SU-DHL-6 (cell line): ENCODE results near the gene SPAG7.

Experiments used
- H2AFZ ChIP-seq: fragments of 200-600 bp; sonication (generic); 2 replicates; pipeline ENCODE4 v1.6.1; 2014; ENCODE audit warnings: low read depth, mild to moderate bottlenecking, moderate library complexity, mixed read lengths, antibody characterized with exemption, low read length; ENCODE audit not compliant: severe bottlenecking
- H3F3A ChIP-seq: fragments of 200-600 bp; shearing (Covaris generic); 2 replicates; pipeline ENCODE4 v1.6.0; 2016; ENCODE audit warnings: antibody characterized with exemption, mild to moderate bottlenecking; ENCODE audit not compliant: insufficient read depth
- H3K27ac ChIP-seq: fragments of 200-600 bp; sonication (generic); 2 replicates; pipeline ENCODE4 v1.5.1; 2016; ENCODE audit warnings: low read depth, mild to moderate bottlenecking, low read length, moderate library complexity, mixed read lengths
- H3K27me3 ChIP-seq: fragments of 200-600 bp; sonication (generic), shearing (Covaris generic); 2 replicates; pipeline ENCODE4 v1.6.0; 2014; ENCODE audit warnings: mild to moderate bottlenecking, low read length
- H3K36me3 ChIP-seq: fragments of 200-600 bp; sonication (generic); 2 replicates; pipeline ENCODE4 v1.6.1; 2014; ENCODE audit warnings: mild to moderate bottlenecking, low read length, mixed read lengths
- H3K4me2 ChIP-seq: fragments of 300-600, 200-600 bp; shearing (Covaris generic), sonication (generic); 2 replicates; pipeline ENCODE4 v1.6.0; 2014; ENCODE audit warnings: low read length, low read depth, mild to moderate bottlenecking; ENCODE audit not compliant: poor library complexity, severe bottlenecking
- H3K4me3 ChIP-seq: fragments of 200-600 bp; sonication (generic); 2 replicates; pipeline ENCODE4 v1.5.1; 2014; ENCODE audit warnings: antibody characterized with exemption, low read length, mild to moderate bottlenecking, mixed read lengths; ENCODE audit not compliant: insufficient read depth, poor library complexity, severe bottlenecking
- H3K79me2 ChIP-seq: fragments of 200-600 bp; sonication (generic); 2 replicates; pipeline ENCODE4 v1.6.1; 2014; ENCODE audit warnings: mild to moderate bottlenecking, low read length, moderate library complexity; ENCODE audit not compliant: insufficient read depth
- H3K9ac ChIP-seq: fragments of 200-600 bp; sonication (generic); 2 replicates; pipeline ENCODE4 v1.7.0; 2014; ENCODE audit warnings: mild to moderate bottlenecking, low read length
- H3K9me2 ChIP-seq: fragments of 200-600 bp; sonication (generic); replicated peaks from 2 replicates; pipeline ENCODE4 v1.6.1; 2014; ENCODE audit warnings: low read length; ENCODE audit not compliant: insufficient read depth
- H3K9me3 ChIP-seq: fragments of 200-600 bp; sonication (generic); 2 replicates; pipeline ENCODE4 v1.6.1; 2014; ENCODE audit warnings: low read length, mixed read lengths; ENCODE audit not compliant: insufficient read depth
- H4K20me1 ChIP-seq: fragments of 200-600 bp; sonication (generic); 2 replicates; pipeline ENCODE4 v1.6.1; 2014; ENCODE audit warnings: low read depth, mild to moderate bottlenecking, antibody characterized with exemption, low read length, moderate library complexity, mixed read lengths
- CTCF ChIP-seq: fragments of 200-600 bp; sonication (generic); IDR thresholded peaks from one replicate; pipeline ENCODE4 v1.5.1; 2017; ENCODE audit warnings: antibody characterized with exemption, mild to moderate bottlenecking, low read length, moderate library complexity; ENCODE audit not compliant: insufficient read depth, poor library complexity, severe bottlenecking
- EZH2phosphoT487 ChIP-seq: fragments of 200-600 bp; sonication (generic), shearing (Covaris generic); conservative IDR thresholded peaks from 2 replicates; pipeline ENCODE4 v1.6.1; 2018; ENCODE audit warnings: mild to moderate bottlenecking, antibody characterized with exemption, low read length, moderate library complexity, mixed read lengths

Gene SPAG7

GRCh38 chr17:4969047-4969550 lies 1.5 kb upstream of the SPAG7 start:
- Histone ChIP-seq H3K79me2 (peaks cover 8% of the 10 kb centered on the region; the same call in 1 of the 2 replicates), H3K27me3 (no peaks in the 10 kb centered on the region), H3K27ac (no peak overlapping the region), H3K36me3 (no peaks in the 10 kb centered on the region), H3K4me2 (peak overlapping the region; percentile 92), H3K4me3 (no peak overlapping the region), H3K9me2 (no peaks in the 10 kb centered on the region), H3K9ac (no peak overlapping the region), H2AFZ (no peak overlapping the region), H3F3A (no peaks in the 10 kb centered on the region), H3K9me3 (no peaks in the 10 kb centered on the region), H4K20me1 (no peaks in the 10 kb centered on the region)
- TF ChIP-seq CTCF: no peak
- no peak for TF ChIP-seq EZH2phosphoT487

GRCh38 chr17:4968486-4969046 lies 949 bp upstream of the SPAG7 start:
- H3K27ac ChIP-seq: peak overlapping the region; percentile 60
- H3K36me3 ChIP-seq: no peaks in the 10 kb centered on the region
- peak overlapping the region; percentile 81 for H3K9ac ChIP-seq
- no peaks in the 10 kb centered on the region for H3K9me2 ChIP-seq
- H3K79me2 ChIP-seq: peaks cover 8% of the 10 kb centered on the region; the same call in 1 of the 2 replicates
- no peaks in the 10 kb centered on the region for H3F3A ChIP-seq
- TF ChIP-seq CTCF (no peak), EZH2phosphoT487 (no peak)
- H4K20me1 ChIP-seq: no peaks in the 10 kb centered on the region
- H2AFZ ChIP-seq: peak overlapping the region; percentile 68
- peak overlapping the region; percentile 63 for H3K4me3 ChIP-seq
- peak overlapping the region; percentile 92 for H3K4me2 ChIP-seq
- H3K9me3 ChIP-seq: no peaks in the 10 kb centered on the region
- H3K27me3 ChIP-seq: no peaks in the 10 kb centered on the region

- H3K4me3 ChIP-seq: peak overlapping the region; percentile 70
- no peaks in the 10 kb centered on the region for H4K20me1 ChIP-seq
- H3F3A ChIP-seq: no peaks in the 10 kb centered on the region
- peak overlapping the region; percentile 55 for H2AFZ ChIP-seq
- no peaks in the 10 kb centered on the region for H3K9me2 ChIP-seq
- peak overlapping the region; percentile 81 for H3K9ac ChIP-seq
- H3K79me2 ChIP-seq: peaks cover 8% of the 10 kb centered on the region; the same call in 1 of the 2 replicates
- peak overlapping the region; percentile 92 for H3K4me2 ChIP-seq
- H3K36me3 ChIP-seq: no peaks in the 10 kb centered on the region
- no peaks in the 10 kb centered on the region for H3K27me3 ChIP-seq
- TF ChIP-seq CTCF (no peak), EZH2phosphoT487 (no peak)
- H3K27ac ChIP-seq: peak overlapping the region; percentile 73
- H3K9me3 ChIP-seq: no peaks in the 10 kb centered on the region
Measured at GRCh38 chr17:4966844-4967538, 626 bp downstream of the SPAG7 start.
